DOHH2 (cell line): Measurements from ENCODE around the gene RAB19.

ENCODE experiments used
- CTCF ChIP-seq: fragments of 200-600 bp; sonication (generic); IDR thresholded peaks from one replicate; pipeline ENCODE4 v1.5.1; 2014; ENCODE audit warnings: antibody characterized with exemption, mild to moderate bottlenecking, low read depth, low read length; ENCODE audit not compliant: poor library complexity, severe bottlenecking
- EZH2phosphoT487 ChIP-seq: fragments of 200-600 bp; sonication (generic); IDR thresholded peaks from 2 replicates; pipeline ENCODE4 v1.6.1; 2017; ENCODE audit warnings: borderline replicate concordance, mild to moderate bottlenecking, antibody characterized with exemption, low read length, moderate library complexity, mixed read lengths

GRCh38 chr7:140391634-140392033 is 12.2 kb upstream of the RAB19 start:
- TF ChIP-seq CTCF, result no peak
- no peak for TF ChIP-seq EZH2phosphoT487
